Middle frontal gyrus (tissue), 1 donor: Measurements from ENCODE around the gene B4GALNT2.

Source experiments
- DNase-seq: peaks from one replicate; pipeline ENCODE4 v3.0.0-alpha.2; 2015; ENCODE audit warnings: low spot score; ENCODE audit errors: extremely low spot score

B4GALNT2 gene

DNA sequence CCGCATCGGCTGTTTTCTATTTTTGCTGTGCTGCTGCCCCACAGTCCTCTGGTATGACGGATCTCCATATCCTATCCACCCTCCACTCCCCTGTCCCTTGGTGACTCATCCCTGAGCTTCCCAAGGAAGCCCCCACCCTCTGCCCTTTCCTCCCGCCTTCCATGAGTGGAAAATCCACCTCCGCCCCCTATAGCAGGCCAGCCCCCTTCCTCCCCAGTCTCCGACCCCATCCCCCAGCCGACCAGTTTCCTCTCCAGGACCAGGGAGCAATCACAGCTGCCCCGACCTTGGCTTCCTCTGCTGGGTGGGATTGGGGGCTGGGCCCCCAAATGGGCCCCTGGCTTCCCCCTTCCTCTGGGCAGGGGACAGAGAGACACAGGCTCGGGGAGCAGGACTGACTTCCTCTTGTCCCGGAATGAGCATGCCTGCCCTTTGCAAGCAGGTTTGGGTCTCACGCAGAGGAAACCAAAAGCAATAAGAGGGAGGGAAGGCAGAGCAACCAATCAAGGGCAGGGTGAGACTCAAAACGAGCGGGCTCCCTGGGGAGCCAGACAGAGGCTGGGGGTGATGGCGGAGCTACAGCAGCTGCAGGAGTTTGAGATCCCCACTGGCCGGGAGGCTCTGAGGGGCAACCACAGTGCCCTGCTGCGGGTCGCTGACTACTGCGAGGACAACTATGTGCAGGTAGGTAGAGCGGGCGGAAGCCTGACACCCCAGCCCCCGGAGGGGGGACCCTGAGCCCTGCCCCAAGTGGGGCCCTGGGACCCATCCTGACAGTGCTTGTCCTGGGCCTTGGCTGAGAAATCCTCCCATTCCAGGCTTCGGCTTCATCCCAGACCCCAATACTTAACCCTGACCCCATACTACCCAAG is 77.8 kb downstream of the B4GALNT2 start, which contains the start of the genes ABI3 and GNGT2:
ABI3 (plus strand) TSS at position 550 of the 872 bp plus-strand sequence; CDS start at position 568, 18 bp downstream.
GNGT2 (minus strand) TSS at position 417 of the 872 bp plus-strand sequence. CDS start 3,152 bp downstream, outside the sequence.
- no peak for DNase-seq

DNA sequence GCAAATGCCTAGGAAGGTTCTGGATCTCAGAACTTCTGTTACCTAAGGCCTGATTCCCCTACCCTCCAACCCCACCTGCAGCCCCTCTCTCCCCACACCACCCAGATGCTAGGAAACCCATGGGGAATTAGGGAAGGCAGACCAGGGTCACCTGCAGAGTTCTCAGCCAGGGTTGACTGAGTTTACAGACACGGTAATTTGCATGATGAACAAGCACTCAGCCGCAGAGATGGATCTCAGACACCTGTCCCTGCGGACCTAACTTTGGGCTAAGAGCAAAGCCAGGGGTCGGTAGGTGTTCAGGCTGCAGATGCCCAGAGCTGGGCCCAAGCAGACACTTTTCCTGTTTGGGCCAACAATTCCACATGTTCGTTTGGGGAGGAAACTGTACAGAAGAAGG is 80.8 kb downstream of the B4GALNT2 start:
- DNase-seq, result no peak

DNA sequence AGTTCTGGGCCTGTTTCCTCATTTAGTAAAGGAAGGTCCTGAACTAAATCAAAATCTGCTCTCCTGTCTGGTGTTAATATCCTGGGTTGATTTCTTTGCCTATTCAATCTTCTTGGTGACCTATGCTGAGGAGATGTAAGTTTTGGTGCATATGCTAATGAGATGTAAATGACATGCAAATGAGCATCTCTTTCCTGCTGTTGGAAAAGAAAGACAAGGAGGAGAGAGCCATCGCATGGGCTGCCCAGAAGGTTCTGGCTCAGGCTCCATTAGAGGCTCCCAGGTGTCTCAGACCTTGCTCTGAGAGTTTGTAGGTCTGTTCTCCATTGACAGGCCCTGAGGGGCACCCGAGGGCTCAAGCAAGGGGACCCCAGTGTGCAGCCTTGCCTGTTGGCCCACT is 81.3 kb downstream of the B4GALNT2 start:
- no peak for DNase-seq

DNA sequence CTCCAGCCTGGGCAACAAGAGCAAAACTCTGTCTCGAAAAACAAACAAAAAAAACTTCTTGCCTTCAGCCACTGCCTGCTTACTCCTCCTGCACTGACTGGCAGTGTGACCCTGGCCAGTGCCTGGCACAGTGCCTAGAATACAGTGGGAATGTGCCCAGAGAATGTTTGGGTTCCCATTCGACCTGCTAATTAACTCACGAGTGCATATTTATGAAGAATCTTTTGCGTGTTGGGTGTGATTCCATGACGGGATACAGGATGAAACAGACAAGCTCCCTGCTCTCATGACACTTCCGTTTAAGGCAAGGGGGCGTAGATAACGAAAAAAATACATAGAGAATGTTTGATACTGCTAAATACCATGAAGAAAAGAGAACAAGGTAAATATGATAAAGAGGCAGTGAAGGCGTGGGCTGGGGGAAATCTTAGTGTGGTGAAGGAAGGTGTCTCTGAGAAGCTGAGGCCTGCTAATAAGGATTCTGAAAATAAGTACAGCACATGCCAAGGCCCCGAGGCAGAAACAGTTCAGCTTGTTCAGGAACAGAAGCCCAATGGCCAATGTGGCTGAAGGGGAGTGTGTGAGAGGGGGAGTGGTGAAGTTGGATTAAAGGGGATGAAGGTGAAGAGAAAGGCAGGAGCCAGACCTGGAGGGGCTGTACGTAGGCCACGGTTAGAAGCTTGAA is 82.2 kb downstream of the B4GALNT2 start:
- no peak for DNase-seq

DNA sequence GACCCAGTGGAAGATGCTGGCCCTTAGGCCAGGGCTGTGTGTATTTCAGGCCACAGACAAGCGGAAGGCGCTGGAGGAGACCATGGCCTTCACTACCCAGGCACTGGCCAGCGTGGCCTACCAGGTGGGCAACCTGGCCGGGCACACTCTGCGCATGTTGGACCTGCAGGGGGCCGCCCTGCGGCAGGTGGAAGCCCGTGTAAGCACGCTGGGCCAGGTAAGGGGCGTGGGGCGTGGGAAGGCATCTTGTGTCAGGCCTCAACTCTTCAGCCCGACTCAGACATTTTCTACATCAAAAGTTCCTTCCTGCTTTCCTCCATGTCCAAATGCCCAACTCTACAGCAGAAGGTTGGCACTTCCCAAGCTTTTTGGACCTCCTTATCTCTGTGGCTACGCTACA is 83.9 kb downstream of the B4GALNT2 start:
- DNase-seq, result no peak

DNA sequence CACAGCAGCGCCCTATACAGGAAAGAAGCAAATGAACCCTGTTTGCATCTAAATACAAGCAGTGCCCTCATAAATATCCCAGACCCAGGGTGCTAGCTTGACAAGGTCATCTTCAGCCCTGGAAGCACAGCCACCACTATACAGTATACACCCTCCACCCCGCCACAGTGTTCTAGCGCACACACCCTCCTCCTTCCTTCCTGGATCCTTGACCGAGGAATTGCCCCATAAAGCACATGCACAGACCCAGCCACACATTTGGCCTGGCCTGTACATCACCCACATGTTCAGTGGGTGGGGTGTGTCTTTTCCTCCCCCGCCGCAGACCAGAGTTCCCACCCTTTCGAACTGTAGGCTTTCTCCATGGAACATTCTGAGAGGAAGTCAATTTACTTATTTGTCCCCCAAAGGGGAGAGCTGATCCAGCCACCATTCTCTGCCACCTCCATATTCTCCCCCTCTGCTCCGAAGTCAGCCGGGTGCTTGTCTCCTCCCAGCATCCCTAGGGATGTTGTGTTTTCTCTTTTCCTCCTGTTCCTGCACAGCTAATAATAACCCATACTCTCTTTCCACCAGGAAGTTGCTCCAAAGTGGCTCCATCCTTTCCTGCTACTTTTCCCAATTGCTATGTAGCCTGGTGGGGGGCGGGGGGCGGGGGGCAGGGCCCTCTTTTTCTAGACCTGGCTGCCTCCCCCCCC is 84.5 kb downstream of the B4GALNT2 start:
- no peak for DNase-seq

DNA sequence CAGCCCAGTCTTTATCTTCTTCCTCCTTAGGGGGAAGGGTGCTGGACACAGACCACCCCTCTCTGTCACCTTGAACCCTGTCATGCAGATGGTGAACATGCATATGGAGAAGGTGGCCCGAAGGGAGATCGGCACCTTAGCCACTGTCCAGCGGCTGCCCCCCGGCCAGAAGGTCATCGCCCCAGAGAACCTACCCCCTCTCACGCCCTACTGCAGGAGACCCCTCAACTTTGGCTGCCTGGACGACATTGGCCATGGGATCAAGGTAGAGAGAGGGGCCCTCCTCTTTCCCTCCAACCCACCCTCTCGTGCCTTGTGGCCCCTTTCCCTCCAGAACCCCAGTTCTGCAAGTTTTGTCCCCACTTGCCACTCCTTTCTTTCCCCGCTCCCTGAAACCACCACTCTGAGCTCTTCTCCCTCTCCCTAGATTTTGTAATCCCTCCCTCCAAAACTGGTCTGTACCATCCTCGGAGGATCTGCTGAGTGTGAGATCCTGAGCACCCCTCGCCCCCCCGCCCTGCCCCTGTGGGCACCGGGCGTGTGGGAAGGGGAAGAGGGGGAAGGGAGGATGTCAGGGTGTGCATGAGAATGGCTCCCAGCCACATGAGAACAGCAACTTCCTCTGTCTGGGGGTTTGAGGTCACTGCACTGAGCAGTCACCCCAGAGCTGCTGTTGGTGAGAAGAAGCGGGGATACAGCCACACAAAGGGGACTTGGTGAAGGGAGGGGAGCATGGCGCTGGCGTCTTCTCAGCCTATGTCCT is 85.3 kb downstream of the B4GALNT2 start:
- no peak for DNase-seq

DNA sequence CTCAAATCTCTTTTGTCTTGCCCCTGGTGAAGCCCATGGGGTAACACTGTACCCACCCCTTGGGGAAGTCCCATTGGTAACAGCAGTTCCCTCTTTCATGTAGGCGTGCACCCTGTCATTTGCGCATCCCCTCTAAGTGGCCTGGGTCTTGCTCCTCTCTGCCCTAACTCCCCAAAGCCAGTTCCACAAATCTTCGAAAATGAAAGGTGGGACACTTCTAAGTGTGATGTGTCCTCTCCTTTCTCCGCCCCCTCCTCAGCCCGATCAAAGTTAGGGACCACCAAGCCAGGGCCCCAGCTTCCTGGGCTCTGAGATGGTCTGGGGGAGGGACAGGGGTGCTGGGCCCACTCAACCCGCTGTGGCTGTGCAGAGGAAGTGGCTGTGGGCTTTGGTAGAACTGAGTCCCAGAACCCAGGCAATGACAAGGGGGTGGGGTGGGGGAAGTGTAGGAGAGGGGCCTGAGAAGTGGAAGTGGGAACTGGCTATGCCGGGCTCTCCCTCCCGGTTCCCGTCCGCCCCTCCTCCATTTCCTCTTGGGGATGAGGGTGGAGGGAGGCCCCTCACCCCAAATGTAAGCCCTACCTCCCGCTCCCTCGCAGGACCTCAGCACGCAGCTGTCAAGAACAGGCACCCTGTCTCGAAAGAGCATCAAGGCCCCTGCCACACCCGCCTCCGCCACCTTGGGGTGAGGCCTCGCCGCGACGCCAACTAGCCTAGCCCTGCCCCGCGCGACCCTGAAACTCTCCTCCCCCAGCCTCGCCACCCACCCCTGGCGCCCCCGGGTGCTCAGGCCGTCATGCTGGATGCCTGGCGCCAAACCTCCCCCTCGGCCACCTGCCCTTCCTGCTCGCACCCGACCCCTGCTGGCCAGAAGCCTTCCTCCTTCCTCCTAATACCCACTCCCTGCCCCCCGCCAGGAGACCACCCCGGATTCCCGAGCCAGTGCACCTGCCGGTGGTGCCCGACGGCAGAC is 86.7 kb downstream of the B4GALNT2 start:
- DNase-seq, result no peak

DNA sequence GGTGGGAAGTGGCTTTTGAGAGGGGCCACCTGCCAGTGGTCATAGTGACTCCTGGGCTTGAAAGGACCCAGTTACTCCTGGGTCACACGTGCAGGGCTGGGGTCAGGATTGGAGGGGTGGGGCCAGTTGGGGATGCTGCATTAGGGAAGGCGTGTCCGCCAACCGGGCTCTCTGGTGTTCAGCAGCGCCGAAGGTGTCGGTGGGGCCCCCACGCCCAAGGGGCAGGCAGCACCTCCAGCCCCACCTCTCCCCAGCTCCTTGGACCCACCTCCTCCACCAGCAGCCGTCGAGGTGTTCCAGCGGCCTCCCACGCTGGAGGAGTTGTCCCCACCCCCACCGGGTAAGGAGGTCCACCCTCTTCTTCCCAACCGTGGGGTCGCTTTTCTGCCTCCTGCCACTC is 87.4 kb downstream of the B4GALNT2 start:
- DNase-seq, result no peak

DNA sequence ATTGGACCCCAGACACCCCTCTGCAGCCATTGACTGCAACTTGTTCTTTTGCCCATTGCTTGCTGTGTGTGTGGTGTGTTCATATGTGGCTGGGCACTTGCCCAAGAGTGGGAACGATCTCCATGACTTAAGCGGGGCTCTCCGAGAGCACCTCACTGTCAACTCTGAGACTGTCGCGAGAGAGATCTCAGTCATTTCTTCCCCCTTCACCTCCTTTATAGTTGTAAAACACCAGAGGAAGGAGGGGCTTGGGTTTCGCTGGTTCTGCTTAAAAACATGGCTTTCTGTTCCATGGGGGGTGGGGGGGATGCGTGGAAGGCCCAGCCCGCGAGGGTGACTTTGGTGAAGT is 90.6 kb downstream of the B4GALNT2 start:
- no peak for DNase-seq

DNA sequence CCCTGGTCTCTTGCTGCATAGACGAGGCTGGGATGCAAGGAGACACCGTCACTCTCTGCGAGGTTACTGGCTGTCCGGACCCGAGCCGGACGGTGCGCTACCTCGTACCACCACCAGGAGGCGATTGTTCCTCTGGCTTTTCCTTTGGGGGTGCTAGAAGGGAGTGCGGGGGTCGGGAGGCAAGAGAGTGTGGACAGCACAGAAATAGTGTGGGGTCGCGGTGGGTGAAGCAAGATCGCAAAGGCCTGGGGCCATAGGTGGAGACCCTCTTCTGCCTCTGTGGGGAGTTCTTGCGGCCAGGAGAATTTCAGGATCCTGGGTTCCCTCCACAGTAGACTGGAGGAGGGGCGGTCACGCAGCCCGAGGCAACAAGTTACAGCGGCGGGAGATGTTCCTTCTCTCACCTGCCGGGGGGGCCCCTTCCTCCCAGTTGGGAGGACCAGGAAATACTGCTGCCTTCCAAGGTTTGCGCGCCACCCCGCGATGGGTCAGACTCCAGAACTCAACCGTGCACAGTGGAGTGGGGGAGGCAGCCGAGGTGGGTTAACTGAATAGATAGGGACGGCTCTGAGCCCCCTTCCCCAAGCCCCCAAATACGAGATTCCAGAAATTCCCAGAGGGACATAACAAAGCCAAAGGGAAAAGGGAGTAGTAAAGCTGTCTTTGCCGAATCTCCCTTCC is 91.1 kb downstream of the B4GALNT2 start:
- DNase-seq, result no peak

DNA sequence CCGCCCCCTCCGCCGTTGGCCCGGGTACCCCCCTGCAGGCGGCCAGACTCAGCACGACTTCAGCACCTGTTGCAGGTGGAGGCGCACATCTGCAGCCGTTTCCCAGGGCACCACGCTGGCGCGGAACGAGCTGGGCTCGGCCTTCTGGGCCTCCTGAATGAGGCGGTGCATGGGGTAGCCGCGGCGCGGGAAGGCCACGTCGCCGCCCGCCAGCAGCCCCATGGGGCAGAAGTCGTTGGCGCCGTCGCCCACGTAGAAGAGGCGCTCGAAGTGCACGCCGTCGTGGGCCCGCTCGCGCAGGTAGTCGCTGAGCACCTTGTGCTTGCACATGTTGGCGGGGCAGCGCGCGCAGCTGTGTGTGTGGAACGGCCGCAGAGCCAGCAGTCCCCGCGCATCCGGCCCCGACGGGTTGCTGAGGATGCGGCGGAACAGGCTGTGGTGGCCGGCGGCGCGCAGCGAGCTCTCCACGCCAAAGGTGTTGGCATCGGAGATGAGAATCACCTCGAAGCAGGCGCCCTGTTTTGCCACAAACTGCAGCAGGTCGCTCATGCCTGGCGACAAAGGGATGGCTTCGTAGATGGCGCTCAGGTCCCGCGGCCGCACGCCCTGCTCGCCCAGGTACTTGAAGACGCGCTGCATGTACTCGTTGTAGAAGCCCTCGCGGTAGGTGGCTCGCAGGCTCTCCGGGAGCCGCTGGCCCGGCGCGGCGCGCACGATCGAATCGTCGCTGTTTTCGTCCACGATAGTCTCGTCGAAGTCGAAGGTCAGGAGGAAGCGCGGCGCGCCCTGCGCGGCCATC is 91.8 kb downstream of the B4GALNT2 start:
- DNase-seq, result no peak

DNA sequence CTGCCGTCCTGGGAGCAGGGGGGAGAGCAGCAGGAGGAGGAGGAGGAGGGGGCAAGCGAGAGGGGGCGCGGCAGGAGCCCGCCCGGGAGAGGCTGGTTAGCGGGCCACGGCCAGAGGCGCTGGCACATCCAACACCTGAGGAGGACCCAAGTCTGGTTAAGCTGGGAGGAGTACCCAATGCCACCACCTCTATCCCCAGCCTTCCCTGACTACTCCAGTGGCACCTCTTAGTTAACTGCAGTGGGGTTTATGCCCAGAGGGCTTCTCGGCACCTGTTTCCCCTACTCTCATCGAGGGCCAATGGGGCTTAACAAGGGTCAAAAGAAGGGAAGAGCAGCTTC is 92.4 kb downstream of the B4GALNT2 start:
- DNase-seq, result no peak

DNA sequence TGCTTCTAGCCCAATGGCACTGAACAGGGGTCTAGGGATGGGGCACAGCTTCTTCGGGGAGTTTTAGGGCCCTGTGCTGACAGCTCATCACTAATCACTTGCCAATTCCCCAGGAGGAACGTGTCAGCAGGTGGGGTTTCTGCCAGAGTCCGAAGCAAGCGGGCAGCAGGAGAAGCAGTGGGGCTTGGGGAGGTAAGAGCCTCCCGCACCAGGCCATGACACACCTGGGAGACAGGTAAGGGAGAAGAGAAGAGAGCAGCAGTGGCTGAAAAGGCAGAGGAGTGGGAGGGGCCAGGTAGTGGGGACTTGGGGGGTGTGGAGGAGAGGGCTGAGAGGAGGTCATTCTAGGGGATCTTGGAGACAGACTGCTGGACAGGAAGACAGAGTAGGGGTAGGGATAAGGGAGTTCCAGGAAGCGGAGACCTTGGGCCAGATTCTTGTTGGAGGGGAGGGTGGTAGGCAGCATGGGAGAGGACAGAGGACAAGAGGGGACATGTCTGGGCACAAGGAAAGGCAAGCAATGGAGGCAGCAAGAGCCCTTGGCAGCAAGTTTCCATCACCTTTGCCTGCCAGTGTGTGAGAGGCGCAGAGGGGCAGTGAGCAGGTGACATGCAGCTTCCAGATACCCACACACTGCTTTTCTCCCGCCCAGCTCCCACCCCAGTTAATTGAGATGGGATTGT is 93.1 kb downstream of the B4GALNT2 start:
- DNase-seq, result no peak
